Measurements from ENCODE around the gene DNAJC3. TPM values are rescaled to one million over a fixed set of nuclear protein-coding genes. Genes with fewer than 3 reads are reported as not detected.

The DNAJC3 gene
- 56.7 TPM for total RNA-seq
- long read RNA-seq, full-length matches to known transcripts, result 36 of 69 reads
- long read RNA-seq, partial matches to known transcripts, result 20 of 69 reads
- long read RNA-seq, other reads (novel, unspliced or antisense), result 13 of 69 reads

GRCh38 chr13:95676762-95677563, at the start of gene DNAJC3:
TSS of gene DNAJC3 (plus strand) at chr13:95677139. CDS start at chr13:95677256, 117 bp downstream.
- intact Hi-C loops (cut with DNase I), result no loop called here
- H3K4me1 ChIP-seq, result peaks cover 43% of the 10 kb centered on the region
- no peak for TF ChIP-seq CTCF (IDR thresholded peaks at IDR 0.05)
- H3K36me3 ChIP-seq, result no peaks in the 10 kb centered on the region
- DNase-seq (peak; percentile 100), ATAC-seq (peak; percentile 98 to 99)
- peaks cover 1% of the 10 kb centered on the region for H3K9me3 ChIP-seq
- H3K4me3 ChIP-seq, result peak within 1 kb of the TSS; percentile 89
- H3K27ac ChIP-seq, result peak within 1 kb of the TSS; percentile 98
- no peaks in the 10 kb centered on the region for H3K27me3 ChIP-seq (ENCODE audit: low read depth)

DNA sequence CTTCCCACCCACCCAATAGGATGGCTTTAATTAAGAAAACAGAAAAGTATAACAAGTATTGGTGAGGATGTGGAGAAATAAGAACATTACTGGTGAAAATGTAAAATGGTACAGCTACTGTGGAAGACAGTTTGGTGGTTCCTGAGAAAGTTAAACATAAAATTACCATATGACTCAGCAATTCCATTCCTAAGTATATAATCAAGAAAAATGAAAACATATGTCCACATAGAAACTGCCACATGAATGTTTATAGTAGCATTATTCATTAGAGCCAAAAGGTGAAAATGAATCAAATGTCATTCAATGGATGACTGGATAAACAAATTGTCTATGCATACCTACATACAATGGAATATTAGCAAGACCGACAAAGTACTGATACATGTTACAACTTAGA, 49.3 kb upstream of the DNAJC3 start:
- no peak overlapping the region for H3K27ac ChIP-seq
- no peak overlapping the region for H3K4me3 ChIP-seq
- H3K27me3 ChIP-seq (ENCODE audit: low read depth), result no peaks in the 10 kb centered on the region
- DNase-seq (no peak), ATAC-seq (no peak)
- TF ChIP-seq CTCF (IDR thresholded peaks at IDR 0.05), result no peak
- peaks cover 3% of the 10 kb centered on the region for H3K9me3 ChIP-seq
- intact Hi-C loops (cut with DNase I), result loop anchor here (10.0 kb wide), 1 partner anchor 207 kb away; no protein-coding TSS in a partner anchor
- H3K36me3 ChIP-seq, result peaks cover 8% of the 10 kb centered on the region
- H3K4me1 ChIP-seq, result no peaks in the 10 kb centered on the region

DNA sequence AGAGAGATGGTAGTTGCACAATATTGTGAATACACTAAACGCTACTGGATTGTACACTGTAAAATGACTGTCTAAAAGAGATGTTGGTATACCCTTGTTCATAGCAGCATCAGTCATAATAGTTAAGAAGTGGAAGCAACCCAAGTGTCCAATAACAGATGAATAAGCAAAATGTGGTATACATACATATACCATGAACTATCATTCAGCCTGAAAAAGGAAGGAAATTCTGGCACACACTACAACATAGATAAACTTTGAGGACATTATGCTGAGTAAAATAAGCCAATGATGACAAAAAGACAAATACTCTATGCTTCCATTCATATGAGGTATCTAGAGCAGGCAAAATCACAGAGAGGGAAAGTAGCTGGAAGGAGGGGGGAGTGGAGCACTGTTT, 48.5 kb upstream of the DNAJC3 start:
- Histone ChIP-seq H3K27ac (no peak overlapping the region), H3K36me3 (peaks cover 8% of the 10 kb centered on the region), H3K9me3 (peaks cover 3% of the 10 kb centered on the region), H3K4me3 (no peak overlapping the region), H3K4me1 (no peaks in the 10 kb centered on the region), H3K27me3 (ENCODE audit: low read depth) (no peaks in the 10 kb centered on the region)
- TF ChIP-seq CTCF (IDR thresholded peaks at IDR 0.05), result no peak
- ATAC-seq (no peak), DNase-seq (no peak)
- intact Hi-C loops (cut with DNase I), result loop anchor here (10.0 kb wide), 1 partner anchor 206 kb away; no protein-coding TSS in a partner anchor

DNA sequence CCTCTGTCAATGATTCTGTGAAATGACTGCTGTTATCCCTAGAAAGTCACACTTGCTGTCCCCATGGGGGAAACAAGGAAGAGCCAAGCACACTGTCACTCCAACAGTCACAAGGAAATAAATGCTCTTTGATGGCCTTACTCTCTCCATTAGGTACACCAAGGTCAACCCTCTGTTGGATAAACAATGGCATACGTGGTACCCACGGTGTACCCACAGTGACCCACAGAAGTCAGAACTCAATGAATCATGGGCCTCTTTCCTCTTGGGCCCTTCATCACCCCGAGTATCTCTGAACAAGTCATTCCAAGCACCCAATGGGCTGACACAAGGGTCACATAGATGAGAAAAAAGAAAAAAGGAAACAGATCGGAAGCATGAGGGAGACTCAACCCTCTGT, 47.9 kb upstream of the DNAJC3 start:
- intact Hi-C loops (cut with DNase I), result loop anchor here (10.0 kb wide), 1 partner anchor 206 kb away; no protein-coding TSS in a partner anchor
- ATAC-seq (no peak), DNase-seq (no peak)
- Histone ChIP-seq H3K4me3 (no peak overlapping the region), H3K27me3 (ENCODE audit: low read depth) (no peaks in the 10 kb centered on the region), H3K9me3 (peaks cover 3% of the 10 kb centered on the region), H3K36me3 (peaks cover 8% of the 10 kb centered on the region), H3K4me1 (no peaks in the 10 kb centered on the region), H3K27ac (no peak overlapping the region)
- no peak for TF ChIP-seq CTCF (IDR thresholded peaks at IDR 0.05)

GRCh38 chr13:95630593-95630992, 46.3 kb upstream of the DNAJC3 start:
- no peaks in the 10 kb centered on the region for H3K4me1 ChIP-seq
- no peaks in the 10 kb centered on the region for H3K27me3 ChIP-seq (ENCODE audit: low read depth)
- intact Hi-C loops (cut with DNase I), result no loop called here
- DNase-seq (no peak), ATAC-seq (no peak)
- H3K36me3 ChIP-seq, result peaks cover 8% of the 10 kb centered on the region
- peaks cover 3% of the 10 kb centered on the region for H3K9me3 ChIP-seq
- H3K27ac ChIP-seq, result no peak overlapping the region
- TF ChIP-seq CTCF (IDR thresholded peaks at IDR 0.05), result no peak
- no peak overlapping the region for H3K4me3 ChIP-seq

All from lower lobe of right lung (tissue), 2 donors.